C4-2B (cell line): ENCODE measurements around the gene TNFSF13.

ENCODE experiments used
- CTCF ChIP-seq: fragments of 450-650 bp; conservative IDR thresholded peaks from 2 replicates; pipeline ENCODE4 v1.5.1; 2017; ENCODE audit warnings: mild to moderate bottlenecking
- ZFX ChIP-seq: fragments of 450-650 bp; IDR thresholded peaks from 2 replicates; pipeline ENCODE4 v1.6.1; 2017

- TF ChIP-seq CTCF (no peak), ZFX (0 out of 2 replicates have a peak, but pooled peaks have one; percentile 3)
Measured at GRCh38 chr17:7572588-7573323, 14.2 kb downstream of the TNFSF13 start.
